Activated CD4-positive, alpha-beta T cell treated with anti-CD3 and anti-CD28 coated beads, Interleukin-2, amount 50 U/mL, for 24 hours (primary cell): ENCODE results near the gene BZW2.
"Not testable (repeated sequence)": the region's sequence is repeated elsewhere in the genome, so short reads cannot be mapped to it uniquely, and the experiment has no call there.

Experiments used
- DNase-seq, 2 donors: peaks; one replicate each; pipeline ENCODE4 v3.0.0-alpha.2; 2020; ENCODE audit warnings: low read depth in 1 of 2, low spot score in 1 of 2

BZW2 gene

GRCh38 chr7:16670021-16670420 lies 24.0 kb downstream of the BZW2 start:
- DNase-seq, result no peak

GRCh38 chr7:16670731-16671344 lies 24.9 kb downstream of the BZW2 start:
- no peak for DNase-seq

- no peak for DNase-seq
Measured at GRCh38 chr7:16671811-16672210, 25.8 kb downstream of the BZW2 start.

GRCh38 chr7:16675277-16675676 lies 29.3 kb downstream of the BZW2 start:
- no peak for DNase-seq

GRCh38 chr7:16677978-16678494 lies 32.1 kb downstream of the BZW2 start:
- no peak for DNase-seq

GRCh38 chr7:16678645-16679566 lies 32.9 kb downstream of the BZW2 start:
- not testable (repeated sequence) for DNase-seq

- no peak for DNase-seq
Measured at GRCh38 chr7:16684935-16685334, 39.0 kb downstream of the BZW2 start.

- DNase-seq, result no peak
Measured at GRCh38 chr7:16685535-16685934, 39.6 kb downstream of the BZW2 start.

- DNase-seq, result no peak
Measured at GRCh38 chr7:16688249-16688648, 42.3 kb downstream of the BZW2 start.

- no peak for DNase-seq
Measured at GRCh38 chr7:16691241-16691640, 45.3 kb downstream of the BZW2 start.

GRCh38 chr7:16693601-16694318 lies 47.8 kb downstream of the BZW2 start:
- DNase-seq, result no peak

GRCh38 chr7:16694806-16695205 lies 48.8 kb downstream of the BZW2 start:
- no peak for DNase-seq

GRCh38 chr7:16695621-16696237 lies 49.7 kb downstream of the BZW2 start:
- DNase-seq, result no peak

GRCh38 chr7:16697507-16698199 lies 51.7 kb downstream of the BZW2 start:
- no peak for DNase-seq

GRCh38 chr7:16698200-16698905 lies 52.4 kb downstream of the BZW2 start:
- no peak for DNase-seq

GRCh38 chr7:16702441-16702840 lies 56.5 kb downstream of the BZW2 start:
- DNase-seq, result no peak

GRCh38 chr7:16708511-16708910 lies 62.5 kb downstream of the BZW2 start:
- DNase-seq, result no peak

- DNase-seq, result no peak
Measured at GRCh38 chr7:16708980-16709379, 63.0 kb downstream of the BZW2 start.

GRCh38 chr7:16710651-16711050 lies 64.7 kb downstream of the BZW2 start:
- DNase-seq, result no peak

- DNase-seq, result peak in 1 of 2 donors; percentile 17
Measured at GRCh38 chr7:16711730-16712129, 65.7 kb downstream of the BZW2 start.
